ENCODE measurements around the gene ATXN7. TPM values are rescaled to one million over a fixed set of nuclear protein-coding genes. Genes with fewer than 3 reads are reported as not detected.

ATXN7 gene
- polyA plus RNA-seq, 1 donor from 2014 or later = 6.7 TPM

DNA sequence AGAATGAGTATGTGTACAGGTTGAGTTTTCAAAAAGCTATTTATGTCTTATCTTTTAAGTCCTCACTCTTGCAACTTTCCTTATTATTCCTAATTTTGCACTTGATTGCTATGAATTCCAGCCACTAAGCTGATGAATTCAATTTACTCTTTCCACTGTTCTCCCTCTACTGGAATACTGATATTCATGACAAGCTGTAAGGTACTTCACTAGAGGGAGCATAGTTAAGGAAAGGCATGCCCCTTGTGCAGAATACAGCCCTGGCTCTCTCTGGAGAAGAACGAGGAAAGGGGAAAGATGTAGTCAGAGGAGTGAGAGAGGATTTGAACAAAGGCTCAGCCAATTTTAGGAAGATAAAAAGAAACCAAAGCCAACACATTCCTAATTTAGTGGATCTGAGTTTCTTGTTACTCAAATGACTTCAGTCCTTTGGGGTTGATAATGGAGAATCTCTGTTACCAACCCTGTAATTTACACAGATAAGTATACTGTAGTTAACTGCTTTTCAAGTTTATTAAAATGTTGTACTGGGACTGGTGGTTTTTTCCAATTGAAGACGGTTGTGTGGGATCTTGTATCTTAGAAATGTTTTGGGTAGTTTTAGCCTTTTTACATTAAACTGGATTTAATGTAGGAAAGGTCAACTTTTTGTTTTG lies 44.5 kb downstream of the ATXN7 start:
- H3K4me3 ChIP-seq (ENCODE audit: low read length) = no peak overlapping the region
- no peak overlapping the region for H3K9ac ChIP-seq (ENCODE audit: low read length)
- H3K27me3 ChIP-seq (ENCODE audit: insufficient read depth, low read depth, low read length) = no peaks in the 10 kb centered on the region

DNA sequence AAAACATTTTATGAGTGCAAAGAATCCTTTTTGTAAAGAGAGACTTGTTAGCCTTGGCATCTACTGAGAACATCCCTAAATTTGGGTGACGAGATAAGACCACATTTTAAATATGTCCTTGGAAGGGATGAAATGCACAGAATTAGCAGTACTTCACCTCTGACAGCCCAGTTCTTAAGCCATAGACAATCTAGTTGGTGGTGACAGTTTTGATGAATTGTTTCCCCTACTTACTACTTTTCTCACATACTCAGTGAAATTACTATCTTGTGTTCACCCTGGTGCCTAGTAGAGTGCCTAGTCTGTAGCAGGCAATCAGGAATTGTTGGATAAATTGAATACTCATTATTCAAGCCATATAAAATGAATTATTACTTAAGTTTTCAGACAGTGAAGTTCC lies 45.1 kb downstream of the ATXN7 start:
- no peaks in the 10 kb centered on the region for H3K9me2 ChIP-seq (ENCODE audit: insufficient read depth, low read length)
- H3F3A ChIP-seq (ENCODE audit: insufficient read depth, low read length, poor library complexity, severe bottlenecking) = peaks cover 4% of the 10 kb centered on the region
- H3K9ac ChIP-seq (ENCODE audit: low read length) = no peak overlapping the region
- peaks cover 10% of the 10 kb centered on the region for H3K79me2 ChIP-seq (replicated peaks; ENCODE audit: insufficient read depth, low read length)
- H3K27ac ChIP-seq (ENCODE audit: low read length) = no peak overlapping the region
- H3K9me3 ChIP-seq (ENCODE audit: low read length) = no peaks in the 10 kb centered on the region
- no peaks in the 10 kb centered on the region for H3K27me3 ChIP-seq (ENCODE audit: insufficient read depth, low read depth, low read length)
- no peak overlapping the region for H2AFZ ChIP-seq (ENCODE audit: low read depth, low read length)
- H3K4me3 ChIP-seq (ENCODE audit: low read length) = no peak overlapping the region
- H4K20me1 ChIP-seq (ENCODE audit: insufficient read depth) = no peaks in the 10 kb centered on the region
- H3K4me2 ChIP-seq (ENCODE audit: low read length) = no peak overlapping the region
- no peaks in the 10 kb centered on the region for H3K36me3 ChIP-seq (ENCODE audit: insufficient read depth, low read length)
- TF ChIP-seq SMC3 (conservative IDR thresholded peaks at IDR 0.05; ENCODE audit: poor library complexity) (no peak), MXI1 (conservative IDR thresholded peaks at IDR 0.05; ENCODE audit: poor library complexity, severe bottlenecking) (no peak), EZH2 (IDR thresholded peaks at IDR 0.05; ENCODE audit: borderline replicate concordance, insufficient read depth, low read length, poor library complexity, severe bottlenecking) (no peak), EP300 (conservative IDR thresholded peaks at IDR 0.05; ENCODE audit: poor library complexity, severe bottlenecking) (no peak), RAD21 (conservative IDR thresholded peaks at IDR 0.05) (no peak), TAF1 (IDR thresholded peaks at IDR 0.05; ENCODE audit: low read depth) (no peak), POLR2AphosphoS5 (IDR thresholded peaks at IDR 0.05) (no peak)
- TF ChIP-seq, protein P1, sequence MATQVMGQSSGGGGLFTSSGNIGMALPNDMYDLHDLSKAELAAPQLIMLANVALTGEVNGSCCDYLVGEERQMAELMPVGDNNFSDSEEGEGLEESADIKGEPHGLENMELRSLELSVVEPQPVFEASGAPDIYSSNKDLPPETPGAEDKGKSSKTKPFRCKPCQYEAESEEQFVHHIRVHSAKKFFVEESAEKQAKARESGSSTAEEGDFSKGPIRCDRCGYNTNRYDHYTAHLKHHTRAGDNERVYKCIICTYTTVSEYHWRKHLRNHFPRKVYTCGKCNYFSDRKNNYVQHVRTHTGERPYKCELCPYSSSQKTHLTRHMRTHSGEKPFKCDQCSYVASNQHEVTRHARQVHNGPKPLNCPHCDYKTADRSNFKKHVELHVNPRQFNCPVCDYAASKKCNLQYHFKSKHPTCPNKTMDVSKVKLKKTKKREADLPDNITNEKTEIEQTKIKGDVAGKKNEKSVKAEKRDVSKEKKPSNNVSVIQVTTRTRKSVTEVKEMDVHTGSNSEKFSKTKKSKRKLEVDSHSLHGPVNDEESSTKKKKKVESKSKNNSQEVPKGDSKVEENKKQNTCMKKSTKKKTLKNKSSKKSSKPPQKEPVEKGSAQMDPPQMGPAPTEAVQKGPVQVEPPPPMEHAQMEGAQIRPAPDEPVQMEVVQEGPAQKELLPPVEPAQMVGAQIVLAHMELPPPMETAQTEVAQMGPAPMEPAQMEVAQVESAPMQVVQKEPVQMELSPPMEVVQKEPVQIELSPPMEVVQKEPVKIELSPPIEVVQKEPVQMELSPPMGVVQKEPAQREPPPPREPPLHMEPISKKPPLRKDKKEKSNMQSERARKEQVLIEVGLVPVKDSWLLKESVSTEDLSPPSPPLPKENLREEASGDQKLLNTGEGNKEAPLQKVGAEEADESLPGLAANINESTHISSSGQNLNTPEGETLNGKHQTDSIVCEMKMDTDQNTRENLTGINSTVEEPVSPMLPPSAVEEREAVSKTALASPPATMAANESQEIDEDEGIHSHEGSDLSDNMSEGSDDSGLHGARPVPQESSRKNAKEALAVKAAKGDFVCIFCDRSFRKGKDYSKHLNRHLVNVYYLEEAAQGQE (IDR thresholded peaks at IDR 0.05; ENCODE audit: borderline replicate concordance) = no peak
- TF ChIP-seq, protein P2, sequence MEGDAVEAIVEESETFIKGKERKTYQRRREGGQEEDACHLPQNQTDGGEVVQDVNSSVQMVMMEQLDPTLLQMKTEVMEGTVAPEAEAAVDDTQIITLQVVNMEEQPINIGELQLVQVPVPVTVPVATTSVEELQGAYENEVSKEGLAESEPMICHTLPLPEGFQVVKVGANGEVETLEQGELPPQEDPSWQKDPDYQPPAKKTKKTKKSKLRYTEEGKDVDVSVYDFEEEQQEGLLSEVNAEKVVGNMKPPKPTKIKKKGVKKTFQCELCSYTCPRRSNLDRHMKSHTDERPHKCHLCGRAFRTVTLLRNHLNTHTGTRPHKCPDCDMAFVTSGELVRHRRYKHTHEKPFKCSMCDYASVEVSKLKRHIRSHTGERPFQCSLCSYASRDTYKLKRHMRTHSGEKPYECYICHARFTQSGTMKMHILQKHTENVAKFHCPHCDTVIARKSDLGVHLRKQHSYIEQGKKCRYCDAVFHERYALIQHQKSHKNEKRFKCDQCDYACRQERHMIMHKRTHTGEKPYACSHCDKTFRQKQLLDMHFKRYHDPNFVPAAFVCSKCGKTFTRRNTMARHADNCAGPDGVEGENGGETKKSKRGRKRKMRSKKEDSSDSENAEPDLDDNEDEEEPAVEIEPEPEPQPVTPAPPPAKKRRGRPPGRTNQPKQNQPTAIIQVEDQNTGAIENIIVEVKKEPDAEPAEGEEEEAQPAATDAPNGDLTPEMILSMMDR (IDR thresholded peaks at IDR 0.05; ENCODE audit: poor library complexity, severe bottlenecking) = no peak

More for the DNA sequence above, 44.5 kb downstream of the ATXN7 start:
- TF ChIP-seq, protein P2 (IDR thresholded peaks at IDR 0.05; ENCODE audit: poor library complexity, severe bottlenecking) = peak; percentile 58
- TF ChIP-seq RAD21 (conservative IDR thresholded peaks at IDR 0.05) (no peak), EP300 (conservative IDR thresholded peaks at IDR 0.05; ENCODE audit: poor library complexity, severe bottlenecking) (no peak)
- H3K9me3 ChIP-seq (ENCODE audit: low read length) = no peaks in the 10 kb centered on the region
- H3F3A ChIP-seq (ENCODE audit: insufficient read depth, low read length, poor library complexity, severe bottlenecking) = peaks cover 4% of the 10 kb centered on the region
- no peaks in the 10 kb centered on the region for H3K36me3 ChIP-seq (ENCODE audit: insufficient read depth, low read length)
- H3K4me2 ChIP-seq (ENCODE audit: low read length) = no peak overlapping the region
- no peaks in the 10 kb centered on the region for H3K9me2 ChIP-seq (ENCODE audit: insufficient read depth, low read length)
- peaks cover 10% of the 10 kb centered on the region for H3K79me2 ChIP-seq (replicated peaks; ENCODE audit: insufficient read depth, low read length)
- no peak overlapping the region for H3K27ac ChIP-seq (ENCODE audit: low read length)
- no peak overlapping the region for H2AFZ ChIP-seq (ENCODE audit: low read depth, low read length)
- H4K20me1 ChIP-seq (ENCODE audit: insufficient read depth) = no peaks in the 10 kb centered on the region
